Thyroid gland (tissue), 4 donors: ENCODE data around the gene PSTPIP1.

Experiments used
- CTCF ChIP-seq, 6 experiments: fragments of 200-600 bp in 3 of 6; fragments of 450-650 bp in 3 of 6; sonication (generic) in 3 of 6; IDR thresholded peaks; one replicate each; pipeline ENCODE4 v1.5.1; 2016 to 2019; ENCODE audit warnings: antibody characterized with exemption in 6 of 6, mild to moderate bottlenecking in 2 of 6, inconsistent platforms in 1 of 6, moderate library complexity in 1 of 6
- POLR2A ChIP-seq, 2 donors: fragments of 450-650 bp; IDR thresholded peaks; one replicate each; pipeline ENCODE4 v1.6.1; 2017; ENCODE audit warnings: antibody characterized with exemption in 2 of 2, mild to moderate bottlenecking in 2 of 2, moderate library complexity in 1 of 2

- TF ChIP-seq POLR2A (IDR thresholded peaks at IDR 0.05) = no peak
- TF ChIP-seq CTCF (IDR thresholded peaks at IDR 0.05) = no peak
These were observed 34.5 kb downstream of the PSTPIP1 start for GRCh38 chr15:77029166-77030047.
